ENCODE measurements around the gene GNA14. TPM values are rescaled to one million over a fixed set of nuclear protein-coding genes. Genes with fewer than 3 reads are reported as not detected.
"Not testable (repeated sequence)": the region's sequence is repeated elsewhere in the genome, so short reads cannot be mapped to it uniquely, and the experiment has no call there.

The GNA14 gene
- under 1 TPM in 2 of 3 donors, not detected in 1; 0.11 TPM for total RNA-seq

GRCh38 chr9:77648234-77649108 lies at the start of gene GNA14:
TSS of gene GNA14 (minus strand) at chr9:77648322. CDS start at chr9:77647793, 529 bp downstream.
- peaks cover 45% of the 10 kb centered on the region for H3K27me3 Mint-ChIP-seq (ENCODE audit: low read depth)
- peaks cover 15% of the 10 kb centered on the region for H3K4me1 Mint-ChIP-seq (ENCODE audit: low read depth)
- ATAC-seq (peak in 1 of 2 donors; percentile 45), DNase-seq (no peak)
- no peaks in the 10 kb centered on the region for H3K36me3 Mint-ChIP-seq (ENCODE audit: insufficient read depth)
- peak within 1 kb of the TSS; percentile 60 for H3K4me3 Mint-ChIP-seq
- H3K9me3 Mint-ChIP-seq = no peaks in the 10 kb centered on the region

GRCh38 chr9:77697238-77697984 lies 49.3 kb upstream of the GNA14 start:
- ATAC-seq (no peak), DNase-seq (no peak)
- H3K4me1 Mint-ChIP-seq (ENCODE audit: low read depth) = no peaks in the 10 kb centered on the region
- H3K36me3 Mint-ChIP-seq (ENCODE audit: insufficient read depth) = no peaks in the 10 kb centered on the region
- peaks cover 4% of the 10 kb centered on the region for H3K27me3 Mint-ChIP-seq (ENCODE audit: low read depth)
- peaks cover 10% of the 10 kb centered on the region for H3K9me3 Mint-ChIP-seq
- H3K4me3 Mint-ChIP-seq = no peak overlapping the region

GRCh38 chr9:77690723-77691122 lies 42.6 kb upstream of the GNA14 start:
- not testable (repeated sequence) for H3K4me3 Mint-ChIP-seq; H3K9me3 Mint-ChIP-seq; DNase-seq; H3K36me3 Mint-ChIP-seq (ENCODE audit: insufficient read depth); ATAC-seq; H3K4me1 Mint-ChIP-seq (ENCODE audit: low read depth); H3K27me3 Mint-ChIP-seq (ENCODE audit: low read depth)

- not testable (repeated sequence) for ATAC-seq; H3K36me3 Mint-ChIP-seq (ENCODE audit: insufficient read depth); H3K27me3 Mint-ChIP-seq (ENCODE audit: low read depth); H3K9me3 Mint-ChIP-seq; H3K4me1 Mint-ChIP-seq (ENCODE audit: low read depth); DNase-seq; H3K4me3 Mint-ChIP-seq
These were observed 42.0 kb upstream of the GNA14 start for GRCh38 chr9:77690119-77690518.

DNA sequence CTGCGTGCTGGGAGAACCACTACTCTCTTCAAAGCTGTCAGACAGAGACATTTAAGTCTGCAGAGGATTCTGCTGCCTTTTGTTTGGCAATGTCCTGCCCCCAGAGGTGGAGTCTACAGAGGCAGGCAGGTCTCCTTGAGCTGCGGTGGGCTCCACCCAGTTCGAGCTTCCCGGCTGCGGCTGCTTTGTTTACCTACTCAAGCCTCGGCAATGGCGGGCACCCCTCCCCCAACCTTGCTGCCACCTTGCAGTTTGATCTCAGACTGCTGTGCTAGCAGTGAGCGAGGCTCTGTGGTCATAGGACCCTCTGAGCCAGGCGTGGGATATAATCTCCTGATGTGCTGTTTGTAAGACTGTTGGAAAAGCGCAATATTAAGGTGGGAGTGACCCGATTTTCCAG lies 39.6 kb upstream of the GNA14 start:
- H3K9me3 Mint-ChIP-seq; DNase-seq; H3K4me3 Mint-ChIP-seq; ATAC-seq; H3K36me3 Mint-ChIP-seq (ENCODE audit: insufficient read depth); H3K4me1 Mint-ChIP-seq (ENCODE audit: low read depth); H3K27me3 Mint-ChIP-seq (ENCODE audit: low read depth): not testable (repeated sequence)

GRCh38 chr9:77680581-77680980 lies 32.5 kb upstream of the GNA14 start:
- no peaks in the 10 kb centered on the region for H3K9me3 Mint-ChIP-seq
- no peak for ATAC-seq
- no peaks in the 10 kb centered on the region for H3K36me3 Mint-ChIP-seq (ENCODE audit: insufficient read depth)
- no peak for DNase-seq
- H3K27me3 Mint-ChIP-seq (ENCODE audit: low read depth) = no peaks in the 10 kb centered on the region
- H3K4me3 Mint-ChIP-seq = no peak overlapping the region
- no peaks in the 10 kb centered on the region for H3K4me1 Mint-ChIP-seq (ENCODE audit: low read depth)

GRCh38 chr9:77679661-77680368 lies 31.7 kb upstream of the GNA14 start:
- DNase-seq (no peak), ATAC-seq (no peak)
- Mint-ChIP-seq H3K4me1 (ENCODE audit: low read depth) (no peaks in the 10 kb centered on the region), H3K9me3 (no peaks in the 10 kb centered on the region), H3K36me3 (ENCODE audit: insufficient read depth) (no peaks in the 10 kb centered on the region), H3K4me3 (no peak overlapping the region), H3K27me3 (ENCODE audit: low read depth) (no peaks in the 10 kb centered on the region)

- Mint-ChIP-seq H3K9me3 (no peaks in the 10 kb centered on the region), H3K27me3 (ENCODE audit: low read depth) (no peaks in the 10 kb centered on the region), H3K36me3 (ENCODE audit: insufficient read depth) (no peaks in the 10 kb centered on the region), H3K4me1 (ENCODE audit: low read depth) (no peaks in the 10 kb centered on the region), H3K4me3 (no peak overlapping the region)
- ATAC-seq = no peak
- DNase-seq = no peak
These were observed 31.0 kb upstream of the GNA14 start for GRCh38 chr9:77679088-77679487.

- Mint-ChIP-seq H3K9me3 (no peaks in the 10 kb centered on the region), H3K4me1 (ENCODE audit: low read depth) (no peaks in the 10 kb centered on the region), H3K27me3 (ENCODE audit: low read depth) (no peaks in the 10 kb centered on the region), H3K36me3 (ENCODE audit: insufficient read depth) (no peaks in the 10 kb centered on the region), H3K4me3 (no peak overlapping the region)
- DNase-seq (no peak), ATAC-seq (no peak)
These were observed 29.9 kb upstream of the GNA14 start for GRCh38 chr9:77677957-77678535.

DNA sequence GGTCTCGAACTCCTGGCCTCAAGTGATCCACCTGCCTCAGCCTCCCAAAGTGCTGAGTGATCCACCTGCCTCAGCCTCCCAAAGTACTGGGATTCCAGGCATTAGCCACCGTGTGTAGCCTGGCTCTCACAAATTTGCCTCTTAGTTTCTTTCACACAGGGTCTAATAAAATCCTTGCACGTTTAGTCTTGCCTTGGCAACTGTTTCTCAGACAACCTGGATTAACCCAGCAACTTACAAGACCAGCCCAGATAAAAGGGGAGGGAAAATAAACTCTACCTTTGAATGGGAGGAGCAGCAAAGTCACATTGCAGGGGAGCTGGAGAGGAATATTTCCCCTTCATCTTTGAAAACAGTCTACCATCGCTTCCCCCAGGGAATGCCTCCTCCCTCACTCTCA lies 29.3 kb upstream of the GNA14 start:
- Mint-ChIP-seq H3K4me3 (no peak overlapping the region), H3K27me3 (ENCODE audit: low read depth) (no peaks in the 10 kb centered on the region), H3K9me3 (no peaks in the 10 kb centered on the region), H3K4me1 (ENCODE audit: low read depth) (no peaks in the 10 kb centered on the region), H3K36me3 (ENCODE audit: insufficient read depth) (no peaks in the 10 kb centered on the region)
- no peak for DNase-seq
- no peak for ATAC-seq

GRCh38 chr9:77673941-77674791 lies 26.0 kb upstream of the GNA14 start:
- ATAC-seq (no peak), DNase-seq (no peak)
- Mint-ChIP-seq H3K36me3 (ENCODE audit: insufficient read depth) (no peaks in the 10 kb centered on the region), H3K4me3 (no peak overlapping the region), H3K4me1 (ENCODE audit: low read depth) (no peaks in the 10 kb centered on the region), H3K27me3 (ENCODE audit: low read depth) (no peaks in the 10 kb centered on the region), H3K9me3 (no peaks in the 10 kb centered on the region)

- ATAC-seq (no peak), DNase-seq (no peak)
- H3K4me3 Mint-ChIP-seq = no peak overlapping the region
- H3K36me3 Mint-ChIP-seq (ENCODE audit: insufficient read depth) = no peaks in the 10 kb centered on the region
- H3K9me3 Mint-ChIP-seq = no peaks in the 10 kb centered on the region
- H3K27me3 Mint-ChIP-seq (ENCODE audit: low read depth) = no peaks in the 10 kb centered on the region
- no peaks in the 10 kb centered on the region for H3K4me1 Mint-ChIP-seq (ENCODE audit: low read depth)
These were observed 24.1 kb upstream of the GNA14 start for GRCh38 chr9:77672183-77672582.

GRCh38 chr9:77667151-77667550 lies 19.0 kb upstream of the GNA14 start:
- peaks cover 6% of the 10 kb centered on the region for H3K27me3 Mint-ChIP-seq (ENCODE audit: low read depth)

More at GRCh38 chr9:77667151-77667550, 19.0 kb upstream of the GNA14 start:
- DNase-seq = no peak
- H3K4me3 Mint-ChIP-seq = no peak overlapping the region
- H3K4me1 Mint-ChIP-seq (ENCODE audit: low read depth) = no peaks in the 10 kb centered on the region
- H3K36me3 Mint-ChIP-seq (ENCODE audit: insufficient read depth) = no peaks in the 10 kb centered on the region
- H3K9me3 Mint-ChIP-seq = no peaks in the 10 kb centered on the region
- ATAC-seq = no peak
